Endothelial cell of umbilical vein (primary cell): ENCODE measurements around the gene HINFP.

Experiments used
- CTCF ChIP-seq, 2 donors: IDR thresholded peaks; 1 replicate in 1 of 2; 2 replicates in 1 of 2; pipeline ENCODE4 v1.5.1; 2011; ENCODE audit warnings: low read length in 2 of 2, mild to moderate bottlenecking in 2 of 2, moderate library complexity in 2 of 2, control low read depth in 1 of 2, inconsistent platforms in 1 of 2, low read depth in 1 of 2; ENCODE audit not compliant: insufficient read depth in 1 of 2; ENCODE audit errors: extremely low read depth in 1 of 2
- MAX ChIP-seq: IDR thresholded peaks from 2 replicates; pipeline ENCODE4 v1.6.1; 2011; ENCODE audit not compliant: insufficient read depth, insufficient read length
- POLR2A ChIP-seq: IDR thresholded peaks from 2 replicates; pipeline ENCODE4 v1.6.1; 2012; ENCODE audit warnings: low read depth, mild to moderate bottlenecking, control low read depth, low read length

- no peak for TF ChIP-seq MAX
- no peak for TF ChIP-seq CTCF (IDR thresholded peaks at IDR 0.05; ENCODE audit: extremely low read depth in 1 of 2, insufficient read depth in 1 of 2, low read depth in 1 of 2, low read length in 2 of 2)
- TF ChIP-seq POLR2A = no peak
Measured at GRCh38 chr11:119116235-119116594, 5.2 kb upstream of the HINFP start.
